Liver (tissue), 9 donors: ENCODE measurements around the gene BDKRB2. TPM values are rescaled to one million over a fixed set of nuclear protein-coding genes. Genes with fewer than 3 reads are reported as not detected.

Experiments used
- DNase-seq: peaks from one replicate; pipeline ENCODE4 v3.0.0-alpha.2; 2017; ENCODE audit warnings: low spot score
- H3K27ac ChIP-seq, 2 donors: one replicate each; pipeline ENCODE4 v1.7.0; 2013; ENCODE audit warnings: inconsistent platforms in 2 of 2, low read length in 2 of 2, control low read depth in 1 of 2, low read depth in 1 of 2, mild to moderate bottlenecking in 1 of 2
- H3K27me3 ChIP-seq, 4 donors: one replicate each; pipeline versions ENCODE4 v1.6.1 to v1.7.0; 2013; ENCODE audit warnings: low read length in 3 of 4, inconsistent platforms in 1 of 4, mild to moderate bottlenecking in 1 of 4, moderate library complexity in 1 of 4; ENCODE audit not compliant: control insufficient read depth in 4 of 4, insufficient read depth in 4 of 4
- H3K36me3 ChIP-seq, 4 donors: one replicate each; pipeline versions ENCODE4 v1.6.1 to v1.7.0; 2013; ENCODE audit warnings: low read length in 3 of 4, mild to moderate bottlenecking in 3 of 4, low read depth in 1 of 4, moderate library complexity in 1 of 4; ENCODE audit not compliant: control insufficient read depth in 4 of 4, insufficient read depth in 3 of 4
- H3K4me1 ChIP-seq, 4 donors: one replicate each; pipeline versions ENCODE4 v1.6.1 to v1.7.0; 2013; ENCODE audit warnings: low read length in 3 of 4, mild to moderate bottlenecking in 3 of 4, moderate library complexity in 1 of 4; ENCODE audit not compliant: control insufficient read depth in 4 of 4, insufficient read depth in 4 of 4
- H3K4me3 ChIP-seq, 3 donors: one replicate each; pipeline versions ENCODE4 v1.6.1 to v1.7.0; 2013; ENCODE audit warnings: low read length in 3 of 3, control low read depth in 1 of 3, low read depth in 1 of 3, mild to moderate bottlenecking in 1 of 3
- H3K9ac ChIP-seq, 2 donors: one replicate each; pipeline ENCODE4 v1.7.0; 2013; ENCODE audit warnings: low read length in 2 of 2, mild to moderate bottlenecking in 2 of 2, moderate library complexity in 2 of 2, control low read depth in 1 of 2, low read depth in 1 of 2
- H3K9me3 ChIP-seq, 4 donors: one replicate each; pipeline versions ENCODE4 v1.6.1 to v1.7.0; 2013; ENCODE audit warnings: low read length in 3 of 4; ENCODE audit not compliant: control insufficient read depth in 4 of 4
- FOXA2 ChIP-seq: IDR thresholded peaks from 2 replicates; pipeline ENCODE4 v1.6.1; 2016; ENCODE audit warnings: antibody characterized with exemption
- GABPA ChIP-seq, 2 donors: IDR thresholded peaks in 1 of 2; conservative IDR thresholded peaks in 1 of 2; 2 replicates each; pipeline ENCODE4 v1.6.1; 2016; ENCODE audit warnings: antibody characterized with exemption in 2 of 2, mild to moderate bottlenecking in 1 of 2, moderate library complexity in 1 of 2
- HNF4A ChIP-seq, 2 donors: conservative IDR thresholded peaks; 2 replicates each; pipeline ENCODE4 v1.6.1; 2016; ENCODE audit warnings: antibody characterized with exemption in 2 of 2, mild to moderate bottlenecking in 2 of 2
- HNF4G ChIP-seq: IDR thresholded peaks from 2 replicates; pipeline ENCODE4 v1.6.1; 2016; ENCODE audit warnings: antibody characterized with exemption
- JUND ChIP-seq, 2 donors: IDR thresholded peaks; 2 replicates each; pipeline ENCODE4 v1.6.1; 2016; ENCODE audit warnings: antibody characterized with exemption in 2 of 2
- MAX ChIP-seq: IDR thresholded peaks from 2 replicates; pipeline ENCODE4 v1.6.1; 2016; ENCODE audit warnings: antibody characterized with exemption
- NR2F2 ChIP-seq: IDR thresholded peaks from 2 replicates; pipeline ENCODE4 v1.6.1; 2016; ENCODE audit warnings: antibody characterized with exemption
- RAD21 ChIP-seq, 2 donors: IDR thresholded peaks; 2 replicates each; pipeline ENCODE4 v1.6.1; 2016; ENCODE audit warnings: antibody characterized with exemption in 2 of 2, mild to moderate bottlenecking in 2 of 2
- RXRA ChIP-seq, 2 donors: IDR thresholded peaks; 2 replicates each; pipeline ENCODE4 v1.6.1; 2017 to 2018; ENCODE audit warnings: antibody characterized with exemption in 2 of 2, mild to moderate bottlenecking in 1 of 2
- SP1 ChIP-seq: IDR thresholded peaks from 2 replicates; pipeline ENCODE4 v1.6.1; 2018; ENCODE audit warnings: antibody characterized with exemption, mild to moderate bottlenecking
- TAF1 ChIP-seq: conservative IDR thresholded peaks from 2 replicates; pipeline ENCODE4 v1.6.1; 2016; ENCODE audit warnings: antibody characterized with exemption, mild to moderate bottlenecking
- YY1 ChIP-seq: IDR thresholded peaks from 2 replicates; pipeline ENCODE4 v1.6.1; 2016; ENCODE audit warnings: antibody characterized with exemption, mild to moderate bottlenecking
- ZBTB33 ChIP-seq: IDR thresholded peaks from 2 replicates; pipeline ENCODE4 v1.6.1; 2016; ENCODE audit warnings: antibody characterized with exemption
- WGBS: extraction: QIAGEN DNeasy Blood & Tissue Kit; methylation state at CpG from one replicate; pipeline ENCODE4 v1.1.7; 2013; 5-methylcytosine and 5-hydroxymethylcytosine counted together
- polyA plus RNA-seq, 2 donors: library from polyadenylated mRNA; stranded (reverse) in 1 of 2; unstranded in 1 of 2; fragments of 200-250 nt in 1 of 2; fragments of >200 nt in 1 of 2; fragmentation: Nextera tagmentation in 1 of 2; extraction: Ambion mirVana in 1 of 2; gene quantifications; one replicate each; pipeline versions ENCODE4 v1.2.1 to v1.2.3, GENCODE V29; 2013 to 2015
- total RNA-seq, 2 donors: library from RNA; depleted of rRNA; stranded (reverse); fragments of >200 nt; gene quantifications; one replicate each; pipeline ENCODE4 v1.2.3, GENCODE V29; 2014
- TF ChIP-seq, protein P1 (sequence below): fragments of 150-350 bp; IDR thresholded peaks from 2 replicates; pipeline ENCODE4 v1.5.1; 2017; ENCODE audit warnings: improper control_type of control experiment, low read depth, low read length; ENCODE audit not compliant: missing input control
- donor health status: healthy.
- donor health status: healthy.
- donor health status: healthy.
- donor health status: healthy.
- donor health status: healthy.

BDKRB2 gene
- total and polyA plus RNA-seq, 4 donors = 0.10 to 0.25 (median 0.17) TPM

DNA sequence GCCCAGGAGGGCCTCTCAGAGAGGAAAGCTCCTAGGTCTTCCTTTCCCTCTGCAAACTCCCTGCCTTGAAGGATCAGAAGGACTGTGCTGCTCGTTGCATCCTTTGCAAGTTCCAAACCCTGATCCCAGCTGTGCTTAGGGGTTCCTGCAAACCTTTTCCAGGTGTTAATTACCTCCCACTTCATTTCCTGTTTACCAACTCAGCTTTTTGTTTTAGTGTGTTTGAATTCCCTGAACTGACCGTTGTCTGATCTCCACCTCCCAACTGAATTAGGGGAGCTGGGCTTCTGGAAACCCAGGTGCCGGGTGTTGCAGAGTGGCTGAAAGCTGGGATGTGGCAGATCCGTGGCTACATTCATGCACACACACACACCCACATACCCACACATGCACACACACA is 30.8 kb downstream of the BDKRB2 start:
- WGBS = 64% methylated on average over 4 of the region's 4 CpGs
- DNase-seq = no peak
- Histone ChIP-seq H3K4me1 (no peaks in the 10 kb centered on the region), H3K27me3 (peaks cover 0 to under 1% (median 0%) of the 10 kb centered on the region in 4 donors), H3K27ac (no peak overlapping the region), H3K36me3 (no peaks in the 10 kb centered on the region), H3K9me3 (no peaks in the 10 kb centered on the region), H3K4me3 (no peak overlapping the region), H3K9ac (no peak overlapping the region)
- TF ChIP-seq HNF4G (no peak), ZBTB33 (no peak), TAF1 (no peak), YY1 (no peak), JUND (IDR thresholded peaks at IDR 0.05) (no peak), GABPA (IDR thresholded peaks at IDR 0.05 in 1 of 2, conservative IDR thresholded peaks at IDR 0.05 in 1 of 2) (no peak)
- TF ChIP-seq, protein P1, sequence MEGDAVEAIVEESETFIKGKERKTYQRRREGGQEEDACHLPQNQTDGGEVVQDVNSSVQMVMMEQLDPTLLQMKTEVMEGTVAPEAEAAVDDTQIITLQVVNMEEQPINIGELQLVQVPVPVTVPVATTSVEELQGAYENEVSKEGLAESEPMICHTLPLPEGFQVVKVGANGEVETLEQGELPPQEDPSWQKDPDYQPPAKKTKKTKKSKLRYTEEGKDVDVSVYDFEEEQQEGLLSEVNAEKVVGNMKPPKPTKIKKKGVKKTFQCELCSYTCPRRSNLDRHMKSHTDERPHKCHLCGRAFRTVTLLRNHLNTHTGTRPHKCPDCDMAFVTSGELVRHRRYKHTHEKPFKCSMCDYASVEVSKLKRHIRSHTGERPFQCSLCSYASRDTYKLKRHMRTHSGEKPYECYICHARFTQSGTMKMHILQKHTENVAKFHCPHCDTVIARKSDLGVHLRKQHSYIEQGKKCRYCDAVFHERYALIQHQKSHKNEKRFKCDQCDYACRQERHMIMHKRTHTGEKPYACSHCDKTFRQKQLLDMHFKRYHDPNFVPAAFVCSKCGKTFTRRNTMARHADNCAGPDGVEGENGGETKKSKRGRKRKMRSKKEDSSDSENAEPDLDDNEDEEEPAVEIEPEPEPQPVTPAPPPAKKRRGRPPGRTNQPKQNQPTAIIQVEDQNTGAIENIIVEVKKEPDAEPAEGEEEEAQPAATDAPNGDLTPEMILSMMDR = no peak

DNA sequence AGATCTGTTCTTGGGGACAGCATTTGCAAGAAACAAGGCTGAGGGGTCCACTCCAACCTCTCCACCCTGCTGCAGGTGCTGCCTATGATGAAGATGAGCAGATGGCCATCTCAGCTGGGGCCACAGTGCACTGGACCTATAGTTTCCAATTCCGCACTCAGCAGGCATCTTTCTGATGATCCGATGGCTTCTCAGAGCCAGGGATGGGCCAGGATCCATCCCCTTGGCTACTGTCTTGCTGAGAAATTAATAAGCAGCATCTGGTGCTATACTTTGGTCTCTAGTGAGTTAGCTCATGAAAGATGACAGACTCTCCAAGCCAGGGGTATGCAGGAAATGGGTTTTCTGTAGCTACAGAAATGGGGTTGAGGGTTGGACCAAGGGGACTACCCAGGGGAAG is 33.0 kb downstream of the BDKRB2 start:
- Histone ChIP-seq H3K9ac (no peak overlapping the region), H3K9me3 (no peaks in the 10 kb centered on the region), H3K4me1 (no peaks in the 10 kb centered on the region), H3K27ac (no peak overlapping the region), H3K36me3 (no peaks in the 10 kb centered on the region), H3K27me3 (peaks cover 0 to 3% (median 0%) of the 10 kb centered on the region in 4 donors), H3K4me3 (no peak overlapping the region)
- 97% methylated on average over 2 of the region's 2 CpGs for WGBS
- no peak for DNase-seq
- TF ChIP-seq RXRA (IDR thresholded peaks at IDR 0.05) (no peak), YY1 (no peak), SP1 (no peak), HNF4A (conservative IDR thresholded peaks at IDR 0.05) (no peak), FOXA2 (no peak), MAX (no peak), RAD21 (IDR thresholded peaks at IDR 0.05) (no peak), NR2F2 (no peak), GABPA (IDR thresholded peaks at IDR 0.05 in 1 of 2, conservative IDR thresholded peaks at IDR 0.05 in 1 of 2) (no peak), TAF1 (no peak), JUND (IDR thresholded peaks at IDR 0.05) (no peak)
- TF ChIP-seq, protein P1 = no peak
